Hematopoietic multipotent progenitor cell (in vitro differentiated cells): ENCODE data around the gene ITGA1. TPM values are rescaled to one million over a fixed set of nuclear protein-coding genes. Genes with fewer than 3 reads are reported as not detected.
"Not testable (repeated sequence)": the region's sequence is repeated elsewhere in the genome, so short reads cannot be mapped to it uniquely, and the experiment has no call there.

ENCODE experiments used
- DNase-seq, 3 donors: peaks; one replicate each; pipeline ENCODE4 v3.0.0-alpha.2; 2011 to 2015; ENCODE audit warnings: low read depth in 2 of 3, low spot score in 2 of 3
- total RNA-seq: library from RNA; depleted of rRNA; stranded (reverse); fragments of >200 nt; gene quantifications from one replicate; pipeline ENCODE4 v1.2.3, GENCODE V29; 2012

Gene ITGA1
- total RNA-seq, 1 donor: under 0.01 TPM

GRCh38 chr5:52799983-52800393, 12.3 kb downstream of the ITGA1 start:
- peak; percentile 90 to 94 (median 92) for DNase-seq

DNA sequence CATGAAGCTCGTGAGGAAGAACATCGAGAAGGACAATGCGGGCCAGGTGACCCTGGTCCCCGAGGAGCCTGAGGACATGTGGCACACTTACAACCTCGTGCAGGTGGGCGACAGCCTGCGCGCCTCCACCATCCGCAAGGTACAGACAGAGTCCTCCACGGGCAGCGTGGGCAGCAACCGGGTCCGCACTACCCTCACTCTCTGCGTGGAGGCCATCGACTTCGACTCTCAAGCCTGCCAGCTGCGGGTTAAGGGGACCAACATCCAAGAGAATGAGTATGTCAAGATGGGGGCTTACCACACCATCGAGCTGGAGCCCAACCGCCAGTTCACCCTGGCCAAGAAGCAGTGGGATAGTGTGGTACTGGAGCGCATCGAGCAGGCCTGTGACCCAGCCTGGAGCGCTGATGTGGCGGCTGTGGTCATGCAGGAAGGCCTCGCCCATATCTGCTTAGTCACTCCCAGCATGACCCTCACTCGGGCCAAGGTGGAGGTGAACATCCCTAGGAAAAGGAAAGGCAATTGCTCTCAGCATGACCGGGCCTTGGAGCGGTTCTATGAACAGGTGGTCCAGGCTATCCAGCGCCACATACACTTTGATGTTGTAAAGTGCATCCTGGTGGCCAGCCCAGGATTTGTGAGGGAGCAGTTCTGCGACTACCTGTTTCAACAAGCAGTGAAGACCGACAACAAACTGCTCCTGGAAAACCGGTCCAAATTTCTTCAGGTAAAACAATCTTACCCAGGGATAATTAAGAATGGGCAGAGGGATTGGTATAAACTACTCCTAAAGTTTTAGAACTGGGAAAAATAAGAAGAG, 12.9 kb downstream of the ITGA1 start:
- peak in 2 of 3 donors; percentile 47 to 67 for DNase-seq

DNA sequence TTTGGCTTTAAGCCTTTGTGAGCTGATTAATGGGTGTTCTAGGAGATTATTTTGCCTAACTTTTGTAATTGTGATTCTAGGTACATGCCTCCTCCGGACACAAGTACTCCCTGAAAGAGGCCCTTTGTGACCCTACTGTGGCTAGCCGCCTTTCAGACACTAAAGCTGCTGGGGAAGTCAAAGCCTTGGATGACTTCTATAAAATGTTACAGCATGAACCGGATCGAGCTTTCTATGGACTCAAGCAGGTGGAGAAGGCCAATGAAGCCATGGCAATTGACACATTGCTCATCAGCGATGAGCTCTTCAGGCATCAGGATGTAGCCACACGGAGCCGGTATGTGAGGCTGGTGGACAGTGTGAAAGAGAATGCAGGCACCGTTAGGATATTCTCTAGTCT, 13.6 kb downstream of the ITGA1 start:
- no peak for DNase-seq

DNA sequence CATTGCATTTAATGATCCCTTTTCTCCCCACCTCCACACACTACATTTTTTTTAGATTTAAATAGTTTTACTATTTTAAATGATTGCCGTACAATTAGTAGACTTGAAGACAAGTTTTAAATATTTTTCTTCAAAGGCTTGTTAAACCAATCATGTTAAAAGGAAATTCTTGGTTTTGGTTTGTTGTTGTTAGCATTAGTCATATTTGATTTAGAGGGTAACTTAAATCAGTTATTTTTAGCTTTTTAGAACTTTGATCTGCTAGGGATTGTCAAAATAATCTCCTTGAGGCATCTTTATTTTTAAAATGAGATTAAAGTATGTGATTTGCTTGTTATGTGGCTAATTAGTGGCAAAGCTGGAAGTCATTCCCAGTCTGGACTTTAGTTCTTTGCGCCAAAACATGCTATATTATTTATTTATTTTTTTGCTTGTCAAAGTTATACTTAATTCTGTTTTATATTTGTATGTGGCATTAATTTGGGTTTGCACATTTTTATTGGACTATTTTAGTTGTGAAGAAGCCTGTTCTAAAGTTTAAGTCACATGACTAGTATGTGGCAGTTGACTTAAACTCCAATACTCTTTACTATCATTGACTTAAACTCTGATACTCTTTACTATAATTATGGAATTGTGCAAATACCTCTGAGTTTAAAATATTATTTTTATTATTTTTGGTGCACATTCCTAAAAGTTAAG, 14.7 kb downstream of the ITGA1 start:
- no peak for DNase-seq

- no peak for DNase-seq
These were observed 15.2 kb downstream of the ITGA1 start for GRCh38 chr5:52802974-52803336.

GRCh38 chr5:52804387-52804791, 16.7 kb downstream of the ITGA1 start:
- DNase-seq: no peak

DNA sequence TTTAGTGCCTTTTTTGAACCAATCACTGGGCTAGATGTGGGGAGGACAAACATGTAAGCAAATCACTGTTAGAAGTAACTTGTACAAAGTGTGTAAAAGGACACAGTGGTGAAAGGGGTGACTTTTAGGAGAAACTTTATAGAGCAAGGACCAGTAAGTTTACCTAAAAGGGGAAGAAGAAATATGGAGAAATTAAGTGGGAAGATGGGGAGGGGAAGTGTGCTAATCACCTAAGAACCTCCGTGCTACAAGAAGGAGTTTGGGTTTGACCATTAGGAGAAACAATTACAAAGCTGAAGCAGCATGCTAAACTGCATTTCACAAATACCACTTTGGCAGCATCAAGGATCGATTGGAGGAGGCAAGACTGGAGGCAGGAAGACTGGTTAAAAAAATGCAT, 17.3 kb downstream of the ITGA1 start:
- DNase-seq: no peak

- DNase-seq: no peak
These were observed 17.9 kb downstream of the ITGA1 start for GRCh38 chr5:52805615-52806014.

GRCh38 chr5:52807037-52807436, 19.3 kb downstream of the ITGA1 start:
- DNase-seq: no peak

- DNase-seq: no peak
These were observed 20.0 kb downstream of the ITGA1 start for GRCh38 chr5:52807723-52808122.

- DNase-seq: no peak
These were observed 20.7 kb downstream of the ITGA1 start for GRCh38 chr5:52808316-52808901.

GRCh38 chr5:52809884-52810283, 22.2 kb downstream of the ITGA1 start:
- peak in 1 of 3 donors; percentile 47 for DNase-seq

DNA sequence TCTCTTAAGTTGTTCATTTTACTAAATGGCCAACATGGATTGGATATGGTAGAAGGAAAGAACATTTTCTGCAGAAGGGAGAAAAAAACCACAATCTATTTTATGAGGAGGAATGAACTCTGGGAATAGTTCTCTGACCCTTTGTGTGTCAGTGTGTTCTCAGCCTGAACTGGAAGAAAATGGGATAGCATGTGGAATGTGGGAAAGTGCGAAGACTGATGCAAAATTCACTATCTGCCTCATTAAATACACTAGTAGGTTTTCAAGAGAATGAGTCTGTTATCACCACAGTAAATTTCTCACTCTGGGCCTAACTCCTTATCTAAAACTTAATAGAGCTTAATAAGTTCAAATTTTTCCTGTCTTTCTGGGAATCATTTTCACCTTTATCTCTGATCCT, 22.7 kb downstream of the ITGA1 start:
- DNase-seq: no peak

- DNase-seq: peak in 1 of 3 donors; percentile 23
These were observed 23.5 kb downstream of the ITGA1 start for GRCh38 chr5:52811067-52811749.

DNA sequence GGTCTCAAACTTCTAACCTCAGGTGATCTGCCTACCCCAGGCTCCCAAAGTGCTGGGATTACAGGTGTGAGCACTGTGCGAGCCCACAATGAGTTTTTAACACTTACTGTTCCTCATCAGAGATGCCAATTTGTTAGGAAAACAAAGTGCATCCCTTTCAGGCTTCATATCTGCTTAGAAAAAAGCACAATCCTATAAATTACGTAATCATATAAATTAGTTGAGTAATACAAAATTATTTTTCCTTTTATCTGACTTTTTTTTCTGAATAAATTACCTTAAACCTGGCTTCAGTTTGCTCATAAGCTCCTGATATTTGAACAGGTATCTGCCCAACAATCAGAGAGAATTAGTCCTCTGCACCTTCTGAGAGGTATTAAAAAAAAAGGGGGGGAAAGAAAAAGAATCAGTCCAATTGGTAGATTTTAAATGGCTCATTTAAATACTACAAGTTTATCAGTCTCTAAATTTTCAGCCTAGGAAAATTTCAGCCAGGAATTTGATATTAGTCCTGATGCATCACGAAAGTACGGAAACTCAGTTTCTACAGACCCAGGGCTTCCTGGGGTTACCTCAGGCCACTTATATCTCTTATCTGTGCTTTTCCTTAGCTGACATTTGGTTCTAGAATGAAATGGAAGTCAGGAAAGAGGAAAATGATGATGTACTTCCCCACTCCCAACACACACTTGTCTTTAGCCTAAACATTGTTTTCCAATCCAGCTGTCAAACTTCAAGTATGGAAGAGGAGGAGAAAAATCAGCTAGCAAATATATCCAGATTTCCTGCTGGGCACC, 26.8 kb downstream of the ITGA1 start:
- no peak for DNase-seq

DNA sequence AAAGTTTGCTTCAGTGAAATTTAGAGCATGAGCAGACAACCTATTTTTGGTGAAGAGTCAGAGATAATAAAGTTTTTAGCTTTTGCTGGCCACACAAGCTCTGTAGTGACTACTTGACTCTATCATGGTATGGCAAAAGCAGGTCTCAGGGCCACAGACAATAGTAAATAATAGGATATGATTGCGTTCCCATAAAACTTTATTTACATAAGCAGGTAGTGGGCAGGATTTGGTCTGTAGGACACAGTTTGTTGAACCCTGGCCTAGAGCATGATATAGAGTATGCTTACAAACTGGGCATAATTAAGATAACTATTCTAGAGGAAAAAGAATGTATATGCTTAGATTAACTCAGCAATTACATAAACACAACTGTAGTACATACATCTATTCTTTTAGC, 30.1 kb downstream of the ITGA1 start:
- DNase-seq: no peak

GRCh38 chr5:52818360-52818759, 30.6 kb downstream of the ITGA1 start:
- DNase-seq: no peak

DNA sequence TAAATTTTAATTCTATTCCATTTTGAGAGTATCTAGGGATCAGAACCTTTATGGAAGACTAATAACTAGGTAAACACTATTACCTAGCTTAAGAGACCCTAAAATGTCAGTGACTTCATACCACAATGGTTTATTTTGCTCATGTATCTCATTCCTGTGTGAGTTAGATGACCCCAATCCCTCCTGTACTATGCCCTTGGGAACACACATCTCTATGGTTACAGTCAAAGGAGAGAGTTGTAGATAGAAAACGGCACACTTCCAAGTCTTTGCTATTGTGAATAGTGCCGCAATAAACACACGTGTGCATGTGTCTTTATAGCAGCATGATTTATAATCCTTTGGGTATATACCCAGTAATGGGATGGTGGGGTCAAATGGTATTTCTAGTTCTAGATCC, 31.1 kb downstream of the ITGA1 start:
- not testable (repeated sequence) for DNase-seq

- no peak for DNase-seq
These were observed 34.2 kb downstream of the ITGA1 start for GRCh38 chr5:52821901-52822300.

GRCh38 chr5:52822437-52822836, 34.7 kb downstream of the ITGA1 start:
- DNase-seq: no peak
